HuH-7.5 (cell line): ENCODE data around the gene GPC3.

Experiments
- DNase-seq: peaks from one replicate; pipeline ENCODE4 v3.0.0; 2011; ENCODE audit warnings: low spot score

The GPC3 gene

DNA sequence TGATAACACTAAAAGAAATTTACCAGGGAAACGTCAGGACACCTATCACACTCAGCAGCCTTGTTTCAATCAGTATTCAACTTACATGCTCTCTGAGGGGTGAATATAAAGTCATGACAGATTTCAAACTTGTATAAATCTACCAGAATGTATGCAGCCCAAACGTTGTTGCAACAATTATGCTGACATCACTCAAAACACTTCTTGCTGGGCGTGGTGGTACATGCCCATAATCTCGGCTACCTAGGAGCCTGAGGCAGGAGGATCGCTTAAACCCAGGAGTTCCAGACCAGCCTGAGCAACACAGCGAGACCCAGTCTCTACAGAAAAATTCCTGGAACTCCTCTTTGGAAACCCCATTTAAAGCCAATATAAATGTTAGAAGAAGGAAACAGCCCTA, 303.5 kb downstream of the GPC3 start:
- no peak for DNase-seq

DNA sequence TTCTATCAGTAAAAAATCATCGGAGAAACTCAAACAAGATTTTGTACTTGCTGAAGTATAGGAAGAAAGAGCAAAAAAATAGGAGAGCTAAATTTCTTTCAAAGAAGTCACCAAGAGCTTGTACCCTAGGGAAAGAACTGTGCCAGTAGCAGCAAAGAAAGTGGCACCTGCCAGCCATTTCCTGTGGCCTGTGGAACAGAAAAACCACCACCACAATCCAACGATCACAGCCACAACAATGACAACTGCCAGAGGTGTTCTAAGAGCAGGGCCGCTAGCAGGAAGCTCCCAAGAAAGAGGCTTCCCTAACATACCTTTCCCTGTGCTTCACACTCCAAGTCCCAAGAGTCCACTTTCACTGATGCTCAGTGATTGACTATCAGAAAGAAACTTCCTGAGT, 304.0 kb downstream of the GPC3 start:
- DNase-seq: no peak

DNA sequence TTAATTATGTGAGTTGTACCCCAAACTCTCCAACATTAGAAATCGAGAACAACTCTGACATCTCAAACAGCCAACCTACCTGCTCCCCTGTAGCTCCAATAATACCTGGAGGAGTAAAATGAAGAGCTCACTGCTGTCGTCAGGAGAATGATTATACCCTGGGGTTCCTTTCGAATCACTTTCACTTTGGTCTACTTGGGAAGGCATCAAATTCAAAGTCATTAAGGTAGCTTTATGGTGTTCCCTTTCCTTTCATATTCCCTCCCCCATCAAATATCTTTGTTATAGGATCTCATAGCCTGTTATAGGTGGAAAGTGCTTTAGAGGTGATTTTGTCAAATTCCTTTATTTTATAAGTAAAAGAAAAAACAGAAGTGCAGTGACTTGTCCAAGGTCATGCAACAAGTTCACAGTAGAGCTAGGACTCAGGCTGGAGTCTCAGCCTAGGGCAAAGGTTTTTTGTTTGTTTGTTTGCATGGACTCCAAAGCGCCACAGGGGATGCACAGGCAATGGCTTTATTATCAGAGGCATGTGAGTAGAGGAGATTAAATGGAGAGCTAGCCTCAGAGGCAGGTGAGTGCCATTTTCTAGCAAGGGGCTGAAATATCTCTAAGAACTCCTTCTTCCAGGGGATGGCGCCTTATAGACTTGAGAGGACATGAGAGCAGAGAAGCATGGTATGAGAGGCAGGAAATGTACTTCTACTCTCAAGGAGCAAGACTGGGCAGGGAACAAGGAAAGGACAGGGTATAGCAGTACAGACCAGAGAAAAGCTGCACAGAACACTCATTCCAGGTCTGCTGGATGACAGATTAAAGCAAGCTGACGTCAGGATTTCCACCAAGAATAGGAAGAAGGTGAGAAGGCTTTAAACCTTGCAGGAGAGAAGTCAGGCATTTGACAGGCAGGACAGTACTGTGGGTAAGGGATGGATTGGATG, 308.0 kb downstream of the GPC3 start:
- no peak for DNase-seq

GRCh38 chrX:133676344-133677122, 308.9 kb downstream of the GPC3 start:
- no peak for DNase-seq

- no peak for DNase-seq
Measured at GRCh38 chrX:133674726-133675470, 310.5 kb downstream of the GPC3 start.

GRCh38 chrX:133670383-133670782, 315.0 kb downstream of the GPC3 start:
- no peak for DNase-seq

- no peak for DNase-seq
Measured at GRCh38 chrX:133669214-133669613, 316.2 kb downstream of the GPC3 start.

DNA sequence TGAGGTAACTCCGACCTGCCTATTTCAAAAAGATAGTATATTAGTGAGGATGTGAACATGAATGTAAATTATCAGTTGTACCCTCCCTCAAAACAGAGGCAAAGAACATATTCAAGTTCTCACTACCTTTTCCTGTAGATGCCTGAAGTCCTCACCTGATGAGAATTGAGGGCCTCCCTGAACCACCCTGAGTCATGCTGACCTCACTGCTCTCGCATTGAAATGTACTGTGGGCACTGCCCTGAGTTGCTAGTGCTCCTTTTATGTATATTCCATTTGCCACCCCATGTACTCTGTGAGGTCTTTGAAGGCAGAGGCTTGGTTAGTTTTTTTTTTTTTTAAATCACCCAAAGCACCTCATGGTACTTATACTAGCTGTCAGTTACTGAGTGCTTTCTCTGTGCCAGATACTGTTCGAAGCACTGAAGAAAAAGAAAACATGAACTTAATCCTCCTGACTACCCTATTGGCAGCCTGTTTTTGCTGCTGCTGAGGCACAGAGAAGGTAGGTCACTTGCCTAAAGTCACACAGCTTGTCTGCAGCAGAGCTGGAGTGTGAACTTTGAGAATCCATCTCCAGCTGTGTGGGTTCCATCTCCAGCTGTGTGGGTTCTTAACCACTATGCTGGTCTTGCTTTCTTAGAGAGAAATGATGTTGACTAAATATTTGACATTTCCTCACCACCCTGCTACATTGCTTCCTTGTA, 317.0 kb downstream of the GPC3 start:
- no peak for DNase-seq

GRCh38 chrX:133666256-133666655, 319.1 kb downstream of the GPC3 start:
- DNase-seq: no peak

DNA sequence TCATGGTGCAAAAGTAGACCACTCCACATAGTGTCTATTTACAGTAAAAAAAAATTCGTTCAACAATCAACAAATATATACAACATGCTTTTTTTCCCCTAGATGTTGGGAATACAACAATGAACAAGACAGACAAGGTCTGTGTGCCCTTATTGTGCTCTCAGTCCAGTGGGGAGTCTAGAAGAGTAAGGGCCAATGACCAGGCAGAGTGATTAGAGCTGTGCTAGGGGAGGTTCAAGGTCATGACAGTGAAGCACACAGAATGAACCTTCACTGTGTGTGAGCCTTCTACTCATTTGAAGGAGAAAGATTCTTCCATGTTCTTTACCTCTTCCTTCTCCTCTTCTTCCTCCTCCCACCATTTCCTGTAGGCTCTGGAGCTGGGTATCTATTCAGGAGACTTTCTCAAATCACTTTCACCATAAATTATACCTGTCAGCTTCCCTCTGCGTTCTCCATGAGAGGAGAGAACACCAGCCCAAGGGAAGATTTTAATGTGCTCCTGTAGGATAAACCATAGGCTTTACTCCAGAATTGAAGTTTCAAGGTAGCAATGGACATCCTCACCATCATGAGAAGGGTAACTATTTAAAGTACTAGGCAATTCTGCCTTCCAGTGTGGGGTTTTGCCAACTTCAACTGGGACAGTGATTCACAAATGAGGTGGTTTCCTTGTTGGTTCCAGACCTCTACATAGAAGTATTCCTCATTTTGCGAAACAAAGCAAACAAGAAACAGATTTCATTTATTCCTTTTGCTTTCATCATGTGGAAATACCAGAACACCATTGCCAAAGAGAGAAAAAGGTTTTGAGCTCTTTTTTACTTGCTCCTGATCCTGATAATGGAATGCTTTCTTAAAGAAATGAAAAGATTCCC, 323.2 kb downstream of the GPC3 start:
- DNase-seq: no peak

- DNase-seq: no peak
Measured at GRCh38 chrX:133660281-133660680, 325.1 kb downstream of the GPC3 start.

DNA sequence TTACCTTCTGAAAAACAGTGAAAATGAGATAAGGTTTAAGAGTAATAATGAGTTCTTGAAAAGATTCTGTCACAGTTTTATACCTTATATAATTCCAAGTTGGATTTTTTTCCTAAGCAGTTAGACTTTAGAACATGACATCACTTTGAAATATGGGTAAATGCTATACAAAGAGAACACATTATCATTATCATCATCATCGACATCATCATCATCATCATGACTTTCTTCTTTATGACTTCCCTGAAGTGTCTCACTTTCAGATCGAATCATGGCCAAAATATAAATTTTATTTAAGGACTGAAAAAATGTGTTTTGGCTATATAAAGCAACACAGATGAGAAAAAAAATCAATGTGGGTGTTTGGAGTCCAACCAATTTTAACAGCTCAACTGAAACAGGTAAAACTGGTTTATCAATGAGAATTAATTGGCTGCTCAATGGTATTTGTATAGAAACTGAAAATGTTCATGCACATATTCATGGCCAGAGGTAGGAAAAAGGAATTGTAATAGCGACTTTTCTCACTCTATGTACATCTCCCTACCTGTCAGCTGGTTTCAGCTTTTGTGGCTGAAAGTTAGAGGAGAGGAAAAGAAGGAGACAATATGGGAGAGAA, 327.0 kb downstream of the GPC3 start:
- DNase-seq: no peak

- DNase-seq: no peak
Measured at GRCh38 chrX:133655275-133656265, 329.8 kb downstream of the GPC3 start.

DNA sequence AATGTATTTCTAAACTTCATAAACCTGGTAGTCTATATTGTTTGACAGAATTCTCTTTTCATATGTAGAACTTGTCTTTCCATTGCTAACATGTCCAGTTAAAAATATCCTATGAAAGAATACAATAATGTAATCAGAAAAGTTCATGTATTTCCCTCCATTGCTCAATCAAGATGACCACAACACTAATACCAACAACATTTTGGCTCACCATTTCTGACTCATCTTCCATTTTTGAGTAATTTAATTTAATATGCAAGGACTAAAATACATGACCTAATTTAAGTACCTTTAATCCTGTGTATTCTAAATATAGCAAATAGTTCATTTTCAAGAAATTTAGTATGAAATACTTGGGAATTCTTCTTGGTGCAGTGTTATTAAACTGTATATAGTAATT, 330.6 kb downstream of the GPC3 start:
- no peak for DNase-seq

DNA sequence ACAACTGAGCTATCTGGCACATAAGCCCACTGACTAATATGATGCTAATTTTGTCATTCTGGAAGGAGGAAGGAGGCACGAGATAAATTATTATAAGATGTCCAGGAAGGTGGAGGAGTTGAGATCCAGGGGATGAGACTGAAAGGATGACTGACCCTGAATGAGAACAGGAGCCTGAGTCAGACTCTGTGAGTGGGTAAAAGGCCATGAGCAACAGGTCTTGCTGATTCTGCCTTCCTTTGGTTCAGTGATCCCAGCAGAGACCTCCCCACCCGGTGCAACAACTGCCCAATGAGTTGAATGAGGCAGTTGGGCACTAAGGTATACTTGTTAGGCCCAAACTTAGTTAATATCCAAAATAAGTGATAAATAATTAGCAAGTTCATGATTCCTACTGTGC, 332.0 kb downstream of the GPC3 start:
- no peak for DNase-seq

GRCh38 chrX:133652185-133652584, 333.2 kb downstream of the GPC3 start:
- no peak for DNase-seq

GRCh38 chrX:133650239-133650638, 335.2 kb downstream of the GPC3 start:
- DNase-seq: no peak

DNA sequence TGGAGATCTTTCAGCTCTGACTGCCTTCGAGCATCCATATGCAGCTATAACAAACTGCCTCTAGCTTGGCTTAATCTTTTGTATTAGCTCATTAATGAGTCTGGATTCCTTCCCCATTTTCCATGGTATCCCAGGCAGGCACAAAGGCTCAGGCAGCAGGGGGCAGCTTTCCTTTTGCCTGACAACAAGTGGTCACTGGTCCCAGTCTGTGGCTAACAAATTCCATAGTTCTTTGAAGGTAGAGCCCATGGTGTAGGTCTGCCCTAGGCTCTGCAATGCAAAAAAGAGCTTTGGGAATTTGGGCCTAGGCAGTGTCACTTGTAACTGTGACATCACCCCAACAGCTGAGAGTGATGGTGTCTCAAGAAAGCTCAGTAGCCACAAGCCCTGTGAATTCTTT, 335.7 kb downstream of the GPC3 start:
- DNase-seq: no peak

GRCh38 chrX:133648594-133648993, 336.8 kb downstream of the GPC3 start:
- DNase-seq: no peak
